GM12891 (cell line): Measurements from ENCODE around the gene PMPCB.
A peak's percentile ranks its signal among the peaks of the same experiment; 100 is the strongest.

Experiments used
- DNase-seq: peaks from one replicate; pipeline ENCODE4 v3.0.0; 2011; ENCODE audit warnings: low spot score; ENCODE audit not compliant: insufficient read length
- FAIRE-seq: peaks from 2 replicates; lab custom pipeline; 2011; peaks lifted over from hg19 to GRCh38; lab: Jason Lieb, UNC
- PAX5 ChIP-seq: IDR thresholded peaks from 2 replicates; pipeline ENCODE4 v1.6.1; 2011; ENCODE audit warnings: low read length, moderate library complexity, mild to moderate bottlenecking; ENCODE audit not compliant: insufficient read depth, severe bottlenecking
- POLR2A ChIP-seq: IDR thresholded peaks from 2 replicates; pipeline ENCODE4 v1.6.1; 2011; ENCODE audit warnings: low read depth, low read length, control low read depth
- POLR2AphosphoS5 ChIP-seq: IDR thresholded peaks from 2 replicates; pipeline ENCODE4 v1.6.1; 2011; ENCODE audit warnings: low read depth, low read length, control low read depth
- POU2F2 ChIP-seq: IDR thresholded peaks from 2 replicates; pipeline ENCODE4 v1.6.1; 2011; ENCODE audit warnings: low read depth, mild to moderate bottlenecking, control low read depth, low read length, moderate library complexity
- SPI1 ChIP-seq: IDR thresholded peaks from 2 replicates; pipeline ENCODE4 v1.6.1; 2011; ENCODE audit warnings: low read depth, low read length, control low read depth
- TAF1 ChIP-seq: IDR thresholded peaks from 2 replicates; pipeline ENCODE4 v1.6.1; 2011; ENCODE audit warnings: low read depth, low read length, control low read depth

PMPCB gene

DNA sequence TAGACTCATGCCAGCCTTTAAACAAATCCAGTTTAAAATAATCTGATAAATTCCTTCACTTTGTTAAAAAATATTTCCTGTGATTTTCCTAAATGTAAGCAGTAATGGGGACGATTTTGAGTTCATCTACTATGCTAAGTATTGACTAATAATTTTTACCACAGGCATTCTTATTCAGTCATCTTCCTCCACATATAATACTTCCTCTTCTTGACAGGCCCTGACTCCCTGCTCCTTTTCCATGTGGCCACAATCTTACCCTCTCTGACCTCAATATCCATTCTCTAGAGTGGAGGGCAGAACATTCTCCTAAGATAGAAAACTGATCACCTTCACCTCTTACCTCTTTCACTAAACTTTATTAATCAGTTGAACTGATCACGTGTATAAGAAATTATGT, 39.5 kb downstream of the PMPCB start:
- FAIRE-seq (no peak), DNase-seq (no peak)
- TF ChIP-seq PAX5 (no peak), POLR2AphosphoS5 (no peak), POLR2A (no peak), TAF1 (no peak), POU2F2 (no peak), SPI1 (no peak)

DNA sequence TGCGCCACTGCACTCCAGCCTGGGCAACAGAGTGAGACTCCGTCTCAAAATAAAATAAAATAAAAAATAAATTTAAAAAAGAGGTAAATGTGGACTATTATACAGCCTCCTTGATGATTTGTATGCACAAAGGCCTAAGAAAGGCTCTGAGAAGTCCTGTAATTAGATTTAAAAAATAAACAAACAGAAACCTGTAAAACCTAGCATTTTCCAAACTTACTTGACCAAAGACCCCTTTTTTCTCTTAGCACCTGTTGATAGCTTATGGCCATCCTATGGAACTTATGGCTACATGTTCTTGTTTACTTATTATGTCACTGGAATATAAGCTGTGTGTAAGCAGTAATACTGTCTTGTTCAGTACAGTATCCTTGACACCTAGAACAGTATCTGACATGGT, 41.6 kb downstream of the PMPCB start:
- FAIRE-seq (no peak), DNase-seq (no peak)
- TF ChIP-seq SPI1 (no peak), TAF1 (no peak), PAX5 (no peak), POLR2AphosphoS5 (no peak), POU2F2 (no peak), POLR2A (no peak)

DNA sequence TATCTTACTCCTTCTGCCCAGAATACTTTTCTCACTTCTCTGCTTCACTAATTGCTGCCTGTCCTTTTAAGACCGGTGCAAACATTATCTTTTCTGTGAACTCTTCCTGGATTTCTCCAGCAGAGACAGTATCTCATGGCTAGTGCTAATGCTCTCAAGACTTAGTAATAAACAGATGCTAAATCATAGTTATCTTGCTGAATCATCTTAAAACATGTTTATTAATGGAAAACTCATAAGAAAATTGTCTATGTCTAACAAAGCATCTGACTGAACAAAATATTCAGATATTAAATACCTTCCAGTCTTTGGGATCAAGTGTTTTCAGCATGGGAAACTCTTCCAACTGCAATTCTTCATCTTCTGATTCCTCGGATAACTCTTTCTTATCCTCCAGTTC, 44.2 kb downstream of the PMPCB start:
- DNase-seq (no peak), FAIRE-seq (no peak)
- TF ChIP-seq POU2F2 (no peak), POLR2A (no peak)

GRCh38 chr7:103343332-103343731, 46.1 kb downstream of the PMPCB start:
- FAIRE-seq (no peak), DNase-seq (no peak)
- no peak for TF ChIP-seq POLR2A
- TF ChIP-seq POU2F2 = no peak
- no peak for TF ChIP-seq PAX5
- no peak for TF ChIP-seq TAF1
- TF ChIP-seq POLR2AphosphoS5 = no peak
- no peak for TF ChIP-seq SPI1

GRCh38 chr7:103343758-103344452, 46.7 kb downstream of the PMPCB start:
- peak; percentile 15 for DNase-seq
- peak; percentile 5 for FAIRE-seq
- TF ChIP-seq SPI1 = no peak
- TF ChIP-seq PAX5 = no peak
- TF ChIP-seq POLR2AphosphoS5 = no peak
- TF ChIP-seq POU2F2 = no peak
- TF ChIP-seq TAF1 = no peak
- TF ChIP-seq POLR2A = no peak

- peak; percentile 71 for DNase-seq
- TF ChIP-seq POLR2AphosphoS5 (peak; percentile 92), SPI1 (no peak), POLR2A (peak; percentile 92), TAF1 (peak; percentile 89), PAX5 (no peak), POU2F2 (peak; percentile 84)
- peak; percentile 78 for FAIRE-seq
These were observed 47.4 kb downstream of the PMPCB start, which contains the start of gene DNAJC2 for GRCh38 chr7:103344453-103345149. Gene DNAJC2 (minus strand): TSS chr7:103344767. CDS start chr7:103344622, 145 bp downstream.

DNA sequence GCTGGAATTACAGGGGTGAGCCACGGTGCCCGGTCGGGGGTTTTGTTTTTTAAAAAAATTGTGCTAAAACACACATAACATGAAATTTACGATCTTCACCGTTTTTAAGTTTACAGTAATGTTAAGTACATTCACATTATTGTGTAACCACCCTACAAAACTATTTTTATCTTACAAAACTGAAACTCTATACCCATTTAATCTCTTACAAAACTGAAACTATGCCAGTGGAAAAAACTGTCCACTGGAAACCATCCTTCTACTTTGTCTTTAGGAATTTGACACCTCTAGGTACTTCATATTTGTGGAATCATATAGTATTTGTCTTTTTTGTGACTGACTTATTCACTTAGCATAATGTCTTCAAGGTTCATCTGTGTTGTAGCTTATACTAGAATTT, 49.2 kb downstream of the PMPCB start:
- FAIRE-seq (no peak), DNase-seq (no peak)

DNA sequence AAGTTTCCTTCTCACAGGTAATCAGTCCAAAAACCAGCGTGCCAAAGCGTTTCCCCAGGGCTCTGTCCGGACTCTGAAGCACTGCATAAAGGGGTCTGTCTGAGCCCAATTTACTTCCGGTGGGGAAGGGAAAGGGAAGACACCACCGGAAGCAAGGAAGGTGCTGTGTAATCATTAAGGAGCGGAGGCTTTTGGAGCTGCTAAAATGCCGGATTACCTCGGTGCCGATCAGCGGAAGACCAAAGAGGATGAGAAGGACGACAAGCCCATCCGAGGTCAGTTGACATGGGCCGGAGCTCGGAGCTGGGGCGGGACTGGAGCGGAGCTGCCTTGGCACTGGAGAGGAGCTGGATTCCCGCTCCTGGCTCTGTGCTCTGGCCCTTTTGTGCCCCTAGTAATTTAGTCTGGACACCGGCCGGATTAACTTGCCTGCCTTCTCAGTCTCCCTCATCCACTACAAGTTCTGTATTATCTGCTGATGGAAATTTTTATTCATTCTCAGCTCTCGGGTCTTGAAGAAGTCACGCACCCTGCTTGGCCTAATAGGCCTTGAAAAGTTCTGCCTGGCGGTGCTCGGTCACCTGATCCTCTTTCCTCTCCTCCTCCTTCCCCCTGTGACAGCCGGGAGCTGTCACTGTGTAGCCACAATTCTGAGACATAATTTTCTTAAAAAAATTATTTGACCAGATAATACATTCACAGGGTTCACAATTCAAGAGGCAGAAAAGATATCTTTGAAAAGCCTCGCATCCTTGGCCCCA, 50.5 kb downstream of the PMPCB start, which contains the start of gene PSMC2:
TSS of gene PSMC2 (plus strand) at position 137 of the 761 bp plus-strand sequence. CDS start at position 206, 69 bp downstream.
- TF ChIP-seq SPI1 (no peak), POU2F2 (peak; percentile 85; the same call in 1 of the 2 replicates), POLR2A (peak; percentile 72), POLR2AphosphoS5 (peak; percentile 74; the same call in 1 of the 2 replicates), TAF1 (peak; percentile 78), PAX5 (no peak)
- DNase-seq (peak; percentile 39), FAIRE-seq (peak; percentile 48)

More for the DNA sequence above, 49.2 kb downstream of the PMPCB start:
- TF ChIP-seq SPI1 (no peak), TAF1 (no peak), PAX5 (no peak), POLR2A (no peak), POU2F2 (no peak), POLR2AphosphoS5 (no peak)

GRCh38 chr7:103348452-103348851, 51.2 kb downstream of the PMPCB start:
- DNase-seq (no peak), FAIRE-seq (no peak)
- TF ChIP-seq SPI1 = no peak
- TF ChIP-seq POLR2AphosphoS5 = no peak
- TF ChIP-seq POU2F2 = no peak
- TF ChIP-seq POLR2A = no peak
- no peak for TF ChIP-seq TAF1
- TF ChIP-seq PAX5 = no peak

DNA sequence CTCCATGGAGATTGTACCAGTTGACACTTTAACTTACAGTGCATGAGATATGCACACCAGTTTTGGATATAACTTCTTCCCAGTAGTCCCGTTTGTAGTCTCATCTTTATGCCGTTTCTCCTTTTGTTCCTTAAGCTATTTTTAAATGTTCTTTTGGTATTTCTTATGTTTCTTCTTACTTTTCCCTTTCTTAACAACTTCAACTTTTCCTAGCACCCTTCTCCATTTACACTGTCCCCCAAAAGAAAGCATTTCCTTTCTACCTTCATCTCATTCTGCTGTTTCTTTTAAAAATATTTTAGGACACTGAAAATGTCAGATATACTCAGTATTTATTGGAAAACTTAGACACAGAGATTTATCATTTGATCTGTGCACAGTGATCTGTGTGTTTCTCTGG, 51.7 kb downstream of the PMPCB start:
- DNase-seq (no peak), FAIRE-seq (no peak)
- TF ChIP-seq SPI1 (no peak), POU2F2 (no peak), PAX5 (no peak), POLR2A (no peak), TAF1 (no peak), POLR2AphosphoS5 (no peak)
